Measurements from ENCODE around the gene OR51A7.
"Not testable (repeated sequence)": the region's sequence is repeated elsewhere in the genome, so short reads cannot be mapped to it uniquely, and the experiment has no call there.

OR51A7 gene, protein sequence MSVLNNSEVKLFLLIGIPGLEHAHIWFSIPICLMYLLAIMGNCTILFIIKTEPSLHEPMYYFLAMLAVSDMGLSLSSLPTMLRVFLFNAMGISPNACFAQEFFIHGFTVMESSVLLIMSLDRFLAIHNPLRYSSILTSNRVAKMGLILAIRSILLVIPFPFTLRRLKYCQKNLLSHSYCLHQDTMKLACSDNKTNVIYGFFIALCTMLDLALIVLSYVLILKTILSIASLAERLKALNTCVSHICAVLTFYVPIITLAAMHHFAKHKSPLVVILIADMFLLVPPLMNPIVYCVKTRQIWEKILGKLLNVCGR

DNA sequence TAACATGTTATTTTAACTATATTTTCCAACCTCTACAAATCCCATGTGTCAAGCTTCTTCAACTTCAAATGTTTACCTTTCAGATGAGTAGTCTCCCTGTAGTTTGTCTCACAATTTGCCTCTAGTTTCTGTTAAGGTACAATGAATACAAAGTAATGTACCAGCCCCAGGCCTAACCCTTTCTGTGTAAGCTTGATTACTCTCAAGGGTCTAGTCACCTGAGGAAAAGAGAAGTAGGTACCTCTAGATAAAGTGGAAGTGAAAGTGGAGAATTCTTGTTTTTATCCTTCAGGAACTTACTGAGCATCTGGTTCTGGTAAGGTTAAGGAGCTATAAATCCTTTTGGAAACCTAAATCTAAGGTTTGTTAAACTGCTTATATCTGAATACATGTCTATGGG is at the start of gene OR51A7:
Gene OR51A7 (plus strand): TSS at position 300 of the 400 bp plus-strand sequence. CDS start 3,587 bp downstream, outside the sequence.
- no peak for DNase-seq (ENCODE audit: low read depth in 2 of 2, low spot score in 1 of 2)

GRCh38 chr11:4854286-4854685 is 49.3 kb upstream of the OR51A7 start:
- DNase-seq (ENCODE audit: low read depth in 2 of 2, low spot score in 1 of 2): not testable (repeated sequence)

DNA sequence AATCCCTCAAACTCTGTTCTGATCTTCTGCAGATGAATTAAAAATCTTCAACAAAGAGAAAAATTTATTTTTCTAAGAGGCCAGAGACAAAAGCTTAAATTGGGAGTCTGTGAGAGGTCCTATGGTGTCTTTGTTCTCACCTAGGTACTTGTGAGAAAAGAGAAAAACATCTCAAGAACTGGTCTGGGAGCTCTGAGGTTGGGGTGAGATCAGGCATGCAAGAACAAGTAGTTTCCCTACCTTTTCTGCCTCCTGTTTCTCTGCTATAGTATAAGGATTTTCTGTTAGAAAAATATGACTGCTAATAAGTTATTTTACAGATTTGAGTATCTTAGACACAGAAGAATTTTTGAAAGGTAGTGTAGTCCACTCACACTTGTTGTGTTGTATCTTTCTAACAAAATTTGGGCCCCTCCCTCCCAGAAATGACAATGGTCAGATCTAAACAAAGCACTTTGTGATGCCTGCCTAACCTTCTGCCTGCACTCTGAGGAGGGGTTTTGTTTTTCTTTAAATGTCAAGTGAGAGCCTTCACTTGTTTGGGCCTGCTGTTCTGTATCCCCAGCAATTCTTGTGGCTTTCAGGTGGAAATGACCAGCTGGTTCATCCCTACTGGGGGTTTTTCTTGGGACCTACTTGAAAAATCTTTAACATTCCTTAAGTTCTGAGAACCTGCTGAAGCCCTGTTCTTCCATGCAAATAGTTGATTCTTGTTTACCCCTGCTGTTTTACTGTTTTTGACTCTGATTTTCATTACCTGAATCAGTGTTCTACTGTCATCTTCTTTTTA is 40.9 kb upstream of the OR51A7 start:
- no peak for DNase-seq (ENCODE audit: low read depth in 2 of 2, low spot score in 1 of 2)

- no peak for DNase-seq (ENCODE audit: low read depth in 2 of 2, low spot score in 1 of 2)
Measured at GRCh38 chr11:4863876-4864275, 39.7 kb upstream of the OR51A7 start.

DNA sequence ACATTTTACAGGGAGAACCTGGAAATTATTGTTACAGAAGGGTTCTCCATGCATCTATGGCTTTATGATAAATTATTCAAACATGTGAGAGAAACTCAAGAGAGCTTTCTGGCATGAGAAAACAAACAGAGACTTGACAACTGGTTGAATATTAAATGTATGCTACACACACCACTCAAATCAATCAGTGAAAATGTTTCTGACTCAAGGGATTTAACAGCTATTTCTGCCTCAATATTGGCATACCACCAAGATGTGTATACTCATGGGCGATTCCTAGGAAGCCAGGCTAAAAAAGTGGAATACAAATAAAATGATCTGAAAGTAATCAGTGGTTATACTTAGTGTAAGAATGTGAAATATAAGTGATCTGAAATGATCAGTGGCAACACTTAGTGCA is 37.7 kb upstream of the OR51A7 start:
- DNase-seq (ENCODE audit: low read depth in 2 of 2, low spot score in 1 of 2): no peak

GRCh38 chr11:4881188-4881587 is 22.4 kb upstream of the OR51A7 start:
- DNase-seq (ENCODE audit: low read depth in 2 of 2, low spot score in 1 of 2): no peak

GRCh38 chr11:4881860-4882500 is 21.6 kb upstream of the OR51A7 start, which contains the start of gene OR51T1:
OR51T1 (plus strand) TSS chr11:4881900; CDS start chr11:4881900, 0 bp downstream.
- no peak for DNase-seq (ENCODE audit: low read depth in 2 of 2, low spot score in 1 of 2)

DNA sequence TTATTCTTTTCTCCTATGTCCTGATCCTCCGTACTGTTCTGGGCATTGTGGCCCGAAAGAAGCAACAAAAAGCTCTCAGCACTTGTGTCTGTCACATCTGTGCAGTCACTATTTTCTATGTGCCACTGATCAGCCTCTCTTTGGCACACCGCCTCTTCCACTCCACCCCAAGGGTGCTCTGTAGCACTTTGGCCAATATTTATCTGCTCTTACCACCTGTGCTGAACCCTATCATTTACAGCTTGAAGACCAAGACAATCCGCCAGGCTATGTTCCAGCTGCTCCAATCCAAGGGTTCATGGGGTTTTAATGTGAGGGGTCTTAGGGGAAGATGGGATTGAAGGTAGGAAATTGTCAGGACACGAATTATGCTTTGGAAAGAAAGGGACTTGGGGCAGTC is 21.0 kb upstream of the OR51A7 start:
- no peak for DNase-seq (ENCODE audit: low read depth in 2 of 2, low spot score in 1 of 2)

DNA sequence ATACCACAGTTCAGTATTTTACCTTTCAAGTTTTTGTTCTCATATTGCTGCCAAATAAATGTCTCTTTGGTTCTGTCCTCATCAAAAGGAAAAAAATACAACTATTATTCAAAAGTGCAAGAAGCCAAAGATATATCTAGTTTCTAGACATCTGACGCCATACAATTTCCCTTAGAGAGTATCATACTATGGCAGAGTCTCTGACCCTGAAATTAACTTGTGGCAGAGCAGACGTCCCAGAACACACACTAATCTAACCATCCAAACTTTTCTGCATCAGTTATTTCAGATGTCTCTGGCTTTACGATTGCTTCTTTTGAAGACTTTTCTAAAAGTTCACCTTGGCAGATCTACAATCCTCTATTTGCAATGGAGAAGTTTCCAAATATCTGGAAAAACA is 19.2 kb upstream of the OR51A7 start:
- no peak for DNase-seq (ENCODE audit: low read depth in 2 of 2, low spot score in 1 of 2)

DNA sequence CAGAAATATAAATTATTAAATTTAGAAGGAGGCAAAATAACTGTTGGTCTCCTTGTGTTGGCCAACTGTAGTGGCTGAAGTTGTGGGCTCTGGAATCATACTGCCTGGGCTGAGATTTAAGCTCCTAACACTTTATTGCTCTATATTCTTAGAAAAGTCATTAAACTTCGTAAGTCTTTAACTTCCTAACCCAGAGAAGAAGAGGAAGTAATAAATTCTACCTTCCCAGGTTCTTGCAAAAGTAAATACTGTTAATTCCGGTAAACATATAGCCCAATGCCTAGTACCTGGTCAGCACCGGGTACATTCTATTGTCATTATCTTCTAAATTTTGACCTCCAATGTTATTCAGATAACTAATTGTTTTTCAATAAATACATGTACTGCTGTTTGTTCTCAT is 17.4 kb upstream of the OR51A7 start:
- DNase-seq (ENCODE audit: low read depth in 2 of 2, low spot score in 1 of 2): no peak

DNA sequence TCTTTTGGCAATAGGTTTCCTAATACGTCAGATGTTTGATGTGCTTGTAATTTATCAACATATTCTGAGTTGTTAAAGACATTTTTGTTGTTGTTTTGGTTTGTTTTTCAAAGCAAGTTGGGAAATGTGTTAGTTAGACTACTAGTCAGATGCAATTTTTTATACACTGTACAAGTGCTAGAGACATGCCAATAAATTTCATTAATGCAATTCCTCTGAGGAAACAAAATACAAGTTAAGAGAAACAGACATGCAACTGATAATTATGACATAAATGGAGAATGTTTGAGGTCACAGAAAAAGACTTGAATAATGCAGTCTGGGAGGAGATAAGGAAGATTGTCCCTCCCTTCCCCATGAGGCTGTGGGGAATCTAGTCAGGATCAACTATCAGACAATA is 16.0 kb upstream of the OR51A7 start:
- DNase-seq (ENCODE audit: low read depth in 2 of 2, low spot score in 1 of 2): no peak

- no peak for DNase-seq (ENCODE audit: low read depth in 2 of 2, low spot score in 1 of 2)
Measured at GRCh38 chr11:4890279-4890678, 13.3 kb upstream of the OR51A7 start.

GRCh38 chr11:4891996-4892640 is 11.5 kb upstream of the OR51A7 start:
- DNase-seq (ENCODE audit: low read depth in 2 of 2, low spot score in 1 of 2): no peak

DNA sequence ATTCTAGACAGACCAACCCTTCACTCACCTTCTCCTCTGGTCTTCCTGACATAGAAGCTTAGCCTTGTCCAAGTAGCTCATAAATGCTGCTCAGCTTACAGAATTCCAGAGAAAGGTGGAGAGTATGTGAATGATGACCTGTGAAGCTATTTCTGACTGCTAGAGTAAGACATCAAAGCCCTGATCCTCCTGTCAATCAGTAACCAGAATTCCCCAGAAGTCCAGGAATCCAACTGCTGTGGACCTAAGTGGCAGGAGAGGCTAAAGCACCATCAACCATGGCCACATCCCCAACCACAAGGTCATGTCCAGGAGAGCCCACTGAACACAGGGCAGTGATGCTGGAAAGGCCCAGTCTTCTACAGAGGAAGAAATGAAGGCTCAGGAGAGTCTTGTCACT is 13.0 kb downstream of the OR51A7 start:
- DNase-seq (ENCODE audit: low read depth in 2 of 2, low spot score in 1 of 2): no peak

- no peak for DNase-seq (ENCODE audit: low read depth in 2 of 2, low spot score in 1 of 2)
Measured at GRCh38 chr11:4919250-4919649, 15.7 kb downstream of the OR51A7 start, which contains the start of gene OR51G2. OR51G2 (minus strand) TSS chr11:4919350; CDS start chr11:4915663, 3,687 bp downstream.

DNA sequence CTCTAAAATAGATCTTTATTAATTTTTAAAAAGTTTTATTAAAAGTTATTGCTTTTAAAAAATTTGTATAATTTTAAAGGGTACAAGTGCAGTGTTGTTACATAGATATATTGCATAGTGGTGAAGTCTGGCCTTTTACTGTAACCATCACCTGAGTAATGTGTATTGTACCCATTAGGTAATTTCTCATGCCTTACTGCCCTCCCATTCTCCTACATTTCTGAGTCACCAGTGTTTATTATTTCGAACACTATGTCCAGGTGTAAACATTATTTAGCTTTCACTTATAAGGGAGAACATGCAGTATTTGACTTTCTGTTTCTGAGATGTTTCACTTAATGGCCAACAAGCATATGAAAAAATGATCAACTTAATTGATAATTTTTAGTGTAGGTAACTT is 18.2 kb downstream of the OR51A7 start:
- DNase-seq (ENCODE audit: low read depth in 2 of 2, low spot score in 1 of 2): no peak

GRCh38 chr11:4922304-4922703 is 18.7 kb downstream of the OR51A7 start:
- no peak for DNase-seq (ENCODE audit: low read depth in 2 of 2, low spot score in 1 of 2)

GRCh38 chr11:4924239-4924638 is 20.7 kb downstream of the OR51A7 start, which contains the start of gene OR51G1:
OR51G1 (minus strand) TSS chr11:4924339; CDS start chr11:4924339, 0 bp downstream.
- no peak for DNase-seq (ENCODE audit: low read depth in 2 of 2, low spot score in 1 of 2)

- DNase-seq (ENCODE audit: low read depth in 2 of 2, low spot score in 1 of 2): no peak
Measured at GRCh38 chr11:4926608-4927007, 23.0 kb downstream of the OR51A7 start.

DNA sequence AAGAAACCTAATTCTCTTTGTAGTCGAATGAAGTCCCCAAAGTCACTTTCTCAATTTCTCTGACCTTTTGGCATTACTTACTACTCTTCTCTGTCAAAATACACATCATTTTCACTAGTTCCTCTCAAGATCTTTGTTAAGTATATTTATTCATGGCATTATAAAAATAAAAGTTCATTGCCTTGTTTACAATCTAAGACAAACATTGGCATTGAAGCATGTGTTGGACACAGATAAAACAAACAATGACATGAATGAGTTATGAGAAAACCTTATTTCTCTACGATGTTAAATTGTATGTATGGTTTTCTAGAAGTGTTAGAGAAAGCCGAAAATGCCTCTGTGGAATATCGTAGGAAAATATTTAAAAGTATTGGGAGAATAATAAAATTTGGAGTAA is 29.2 kb downstream of the OR51A7 start:
- DNase-seq (ENCODE audit: low read depth in 2 of 2, low spot score in 1 of 2): no peak

- no peak for DNase-seq (ENCODE audit: low read depth in 2 of 2, low spot score in 1 of 2)
Measured at GRCh38 chr11:4936745-4937144, 33.2 kb downstream of the OR51A7 start.

Data from stimulated activated CD8-positive, alpha-beta memory T cell treated with anti-CD3 and anti-CD28 coated beads, Interleukin-4, amount 100 ng/mL, for 1 hour (primary cell).